Effector memory CD8-positive, alpha-beta T cell (primary cell): ENCODE measurements around the gene NRIP3.
A peak's percentile ranks its signal among the peaks of the same experiment; 100 is the strongest.
"Not testable (repeated sequence)": the region's sequence is repeated elsewhere in the genome, so short reads cannot be mapped to it uniquely, and the experiment has no call there.

Experiments used
- ATAC-seq: fragments of 150-1000 bp; cut with Tn5 transposase; replicated peaks from 2 replicates; pipeline ENCODE4 v1.10.0; 2021; ENCODE audit warnings: mild to moderate bottlenecking, moderate library complexity
- DNase-seq, 3 experiments: peaks; one replicate each; pipeline ENCODE4 v3.0.0; 2021
- H3K27ac Mint-ChIP-seq, 2 donors: one replicate each; pipeline ENCODE4 v1.8.0; 2022; ENCODE audit warnings: mild to moderate bottlenecking in 2 of 2, mixed read lengths in 2 of 2, moderate library complexity in 2 of 2
- H3K27me3 Mint-ChIP-seq, 2 donors: one replicate each; pipeline ENCODE4 v1.8.0; 2022; ENCODE audit warnings: mixed read lengths in 2 of 2
- H3K36me3 Mint-ChIP-seq: one replicate; pipeline ENCODE4 v1.8.0; 2022; ENCODE audit warnings: mild to moderate bottlenecking, moderate library complexity, mixed read lengths; ENCODE audit not compliant: insufficient read depth
- H3K4me1 Mint-ChIP-seq, 2 donors: one replicate each; pipeline ENCODE4 v1.8.0; 2022; ENCODE audit warnings: low read depth in 2 of 2, mixed read lengths in 2 of 2
- H3K4me3 Mint-ChIP-seq, 2 donors: one replicate each; pipeline ENCODE4 v1.8.0; 2022; ENCODE audit warnings: mild to moderate bottlenecking in 2 of 2, mixed read lengths in 2 of 2, moderate library complexity in 2 of 2
- H3K9me3 Mint-ChIP-seq, 2 donors: one replicate each; pipeline ENCODE4 v1.8.0; 2022; ENCODE audit warnings: mixed read lengths in 2 of 2

Gene NRIP3

GRCh38 chr11:9008011-9008550 is 4.3 kb upstream of the NRIP3 start:
- peaks cover 3% of the 10 kb centered on the region for H3K36me3 Mint-ChIP-seq
- DNase-seq (no peak), ATAC-seq (no peak)
- H3K27ac Mint-ChIP-seq: no peak overlapping the region
- H3K9me3 Mint-ChIP-seq: no peaks in the 10 kb centered on the region
- H3K27me3 Mint-ChIP-seq: peaks cover 4 to 5% of the 10 kb centered on the region in 2 donors
- peaks cover 3 to 10% of the 10 kb centered on the region in 2 donors for H3K4me1 Mint-ChIP-seq
- H3K4me3 Mint-ChIP-seq: no peak overlapping the region

GRCh38 chr11:9005087-9005486 is 1.3 kb upstream of the NRIP3 start:
- peaks cover 4% of the 10 kb centered on the region in 2 donors for H3K27me3 Mint-ChIP-seq
- peak overlapping the region in 1 of 2 donors; percentile 20 for H3K27ac Mint-ChIP-seq
- DNase-seq (no peak), ATAC-seq (no peak)
- H3K9me3 Mint-ChIP-seq: no peaks in the 10 kb centered on the region
- peaks cover 3% of the 10 kb centered on the region for H3K36me3 Mint-ChIP-seq
- peaks cover 4 to 13% of the 10 kb centered on the region in 2 donors for H3K4me1 Mint-ChIP-seq
- peak overlapping the region; percentile 49 to 83 for H3K4me3 Mint-ChIP-seq

- H3K4me3 Mint-ChIP-seq: peak overlapping the region; percentile 49 to 83
- peaks cover 4 to 13% of the 10 kb centered on the region in 2 donors for H3K4me1 Mint-ChIP-seq
- DNase-seq (peak in 2 of 3 experiments; percentile 8 to 15), ATAC-seq (peak; percentile 4)
- H3K9me3 Mint-ChIP-seq: no peaks in the 10 kb centered on the region
- H3K27me3 Mint-ChIP-seq: peaks cover 10 to 11% of the 10 kb centered on the region in 2 donors
- H3K36me3 Mint-ChIP-seq: peaks cover 3% of the 10 kb centered on the region
- peak overlapping the region in 1 of 2 donors; percentile 20 for H3K27ac Mint-ChIP-seq
Measured at GRCh38 chr11:9004183-9004926, 554 bp upstream of the NRIP3 start.

- Mint-ChIP-seq H3K27me3 (peaks cover 15 to 19% of the 10 kb centered on the region in 2 donors), H3K36me3 (peaks cover 3% of the 10 kb centered on the region), H3K27ac (peak overlapping the region in 1 of 2 donors; percentile 70), H3K4me1 (peaks cover 4 to 13% of the 10 kb centered on the region in 2 donors), H3K4me3 (peak overlapping the region; percentile 82 to 83), H3K9me3 (no peaks in the 10 kb centered on the region)
- ATAC-seq: no peak
- DNase-seq: no peak
Measured at GRCh38 chr11:9002920-9003572, 755 bp downstream of the NRIP3 start.

- Mint-ChIP-seq H3K4me3 (peak overlapping the region in 1 of 2 donors; percentile 34), H3K4me1 (peaks cover 4 to 13% of the 10 kb centered on the region in 2 donors), H3K9me3 (no peaks in the 10 kb centered on the region), H3K36me3 (peaks cover 3% of the 10 kb centered on the region), H3K27me3 (peaks cover 15 to 19% of the 10 kb centered on the region in 2 donors), H3K27ac (peak overlapping the region in 1 of 2 donors; percentile 59)
- peak in 1 of 3 experiments; percentile 23 for DNase-seq
- ATAC-seq: peak; percentile 22
Measured at GRCh38 chr11:9001736-9002135, 2.1 kb downstream of the NRIP3 start.

GRCh38 chr11:8998017-8998416 is 5.8 kb downstream of the NRIP3 start:
- H3K27me3 Mint-ChIP-seq: peaks cover 15 to 19% of the 10 kb centered on the region in 2 donors
- no peak for ATAC-seq

GRCh38 chr11:8997451-8997850 is 6.3 kb downstream of the NRIP3 start:
- ATAC-seq: no peak
- Mint-ChIP-seq H3K4me3 (no peak overlapping the region), H3K27ac (no peak overlapping the region), H3K4me1 (peaks cover 0 to 3% of the 10 kb centered on the region in 2 donors), H3K9me3 (no peaks in the 10 kb centered on the region), H3K27me3 (peaks cover 15 to 19% of the 10 kb centered on the region in 2 donors), H3K36me3 (no peaks in the 10 kb centered on the region)
- DNase-seq: no peak

More at GRCh38 chr11:8998017-8998416, 5.8 kb downstream of the NRIP3 start:
- Mint-ChIP-seq H3K27ac (no peak overlapping the region), H3K4me3 (no peak overlapping the region), H3K36me3 (no peaks in the 10 kb centered on the region), H3K9me3 (no peaks in the 10 kb centered on the region), H3K4me1 (peaks cover 0 to 3% of the 10 kb centered on the region in 2 donors)
- no peak for DNase-seq

GRCh38 chr11:8989453-8989852 is 14.3 kb downstream of the NRIP3 start:
- peaks cover 8 to 22% of the 10 kb centered on the region in 2 donors for H3K27me3 Mint-ChIP-seq
- ATAC-seq (no peak), DNase-seq (no peak)
- no peaks in the 10 kb centered on the region for H3K4me1 Mint-ChIP-seq
- no peaks in the 10 kb centered on the region for H3K36me3 Mint-ChIP-seq
- H3K9me3 Mint-ChIP-seq: no peaks in the 10 kb centered on the region
- H3K27ac Mint-ChIP-seq: peak overlapping the region in 1 of 2 donors; percentile 46
- H3K4me3 Mint-ChIP-seq: no peak overlapping the region

- Mint-ChIP-seq H3K27ac (peak overlapping the region in 1 of 2 donors; percentile 46), H3K4me3 (no peak overlapping the region), H3K9me3 (no peaks in the 10 kb centered on the region), H3K36me3 (no peaks in the 10 kb centered on the region), H3K27me3 (peaks cover 8 to 22% of the 10 kb centered on the region in 2 donors), H3K4me1 (no peaks in the 10 kb centered on the region)
- no peak for DNase-seq
- ATAC-seq: no peak
Measured at GRCh38 chr11:8988329-8989234, 15.2 kb downstream of the NRIP3 start.

- no peaks in the 10 kb centered on the region for H3K4me1 Mint-ChIP-seq
- H3K4me3 Mint-ChIP-seq: no peak overlapping the region
- no peak overlapping the region for H3K27ac Mint-ChIP-seq
- H3K9me3 Mint-ChIP-seq: no peaks in the 10 kb centered on the region
- no peak for ATAC-seq
- no peaks in the 10 kb centered on the region for H3K36me3 Mint-ChIP-seq
- H3K27me3 Mint-ChIP-seq: peaks cover 8 to 22% of the 10 kb centered on the region in 2 donors
- no peak for DNase-seq
Measured at GRCh38 chr11:8987446-8987845, 16.4 kb downstream of the NRIP3 start.

- not testable (repeated sequence) for DNase-seq, H3K4me1 Mint-ChIP-seq, H3K27ac Mint-ChIP-seq, ATAC-seq, H3K4me3 Mint-ChIP-seq, H3K9me3 Mint-ChIP-seq, H3K36me3 Mint-ChIP-seq
- peaks cover 8 to 22% of the 10 kb centered on the region in 2 donors for H3K27me3 Mint-ChIP-seq
Measured at GRCh38 chr11:8986772-8987171, 17.0 kb downstream of the NRIP3 start.

- Mint-ChIP-seq H3K4me3 (no peak overlapping the region), H3K4me1 (no peaks in the 10 kb centered on the region), H3K27ac (no peak overlapping the region), H3K36me3 (no peaks in the 10 kb centered on the region), H3K9me3 (no peaks in the 10 kb centered on the region), H3K27me3 (peaks cover 8 to 22% of the 10 kb centered on the region in 2 donors)
- ATAC-seq (no peak), DNase-seq (no peak)
Measured at GRCh38 chr11:8985462-8985861, 18.3 kb downstream of the NRIP3 start.

GRCh38 chr11:8983552-8983951 is 20.2 kb downstream of the NRIP3 start:
- Mint-ChIP-seq H3K9me3 (no peaks in the 10 kb centered on the region), H3K36me3 (no peaks in the 10 kb centered on the region), H3K4me3 (no peak overlapping the region), H3K4me1 (no peaks in the 10 kb centered on the region), H3K27ac (no peak overlapping the region), H3K27me3 (peaks cover 0 to 14% of the 10 kb centered on the region in 2 donors)
- no peak for DNase-seq
- no peak for ATAC-seq
